ENCODE results near the gene CUL1. TPM values are rescaled to one million over a fixed set of nuclear protein-coding genes. Genes with fewer than 3 reads are reported as not detected.

Gene CUL1
- total and polyA plus RNA-seq, 9 donors: 31.9 to 51.3 (median 40.2) TPM

GRCh38 chr7:148783801-148784527 lies 85.3 kb downstream of the CUL1 start:
- TF ChIP-seq EP300 (IDR thresholded peaks at IDR 0.05): no peak
- no peak for TF ChIP-seq POLR2A (IDR thresholded peaks at IDR 0.05)
- TF ChIP-seq, protein P1, sequence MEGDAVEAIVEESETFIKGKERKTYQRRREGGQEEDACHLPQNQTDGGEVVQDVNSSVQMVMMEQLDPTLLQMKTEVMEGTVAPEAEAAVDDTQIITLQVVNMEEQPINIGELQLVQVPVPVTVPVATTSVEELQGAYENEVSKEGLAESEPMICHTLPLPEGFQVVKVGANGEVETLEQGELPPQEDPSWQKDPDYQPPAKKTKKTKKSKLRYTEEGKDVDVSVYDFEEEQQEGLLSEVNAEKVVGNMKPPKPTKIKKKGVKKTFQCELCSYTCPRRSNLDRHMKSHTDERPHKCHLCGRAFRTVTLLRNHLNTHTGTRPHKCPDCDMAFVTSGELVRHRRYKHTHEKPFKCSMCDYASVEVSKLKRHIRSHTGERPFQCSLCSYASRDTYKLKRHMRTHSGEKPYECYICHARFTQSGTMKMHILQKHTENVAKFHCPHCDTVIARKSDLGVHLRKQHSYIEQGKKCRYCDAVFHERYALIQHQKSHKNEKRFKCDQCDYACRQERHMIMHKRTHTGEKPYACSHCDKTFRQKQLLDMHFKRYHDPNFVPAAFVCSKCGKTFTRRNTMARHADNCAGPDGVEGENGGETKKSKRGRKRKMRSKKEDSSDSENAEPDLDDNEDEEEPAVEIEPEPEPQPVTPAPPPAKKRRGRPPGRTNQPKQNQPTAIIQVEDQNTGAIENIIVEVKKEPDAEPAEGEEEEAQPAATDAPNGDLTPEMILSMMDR (IDR thresholded peaks at IDR 0.05): no peak
- H3K27ac ChIP-seq: no peak overlapping the region
- H3K36me3 ChIP-seq: no peaks in the 10 kb centered on the region
- H3K4me3 ChIP-seq: no peak overlapping the region
- WGBS, 3 donors: 90 to 95% (median 92%) methylated on average over 15 of the region's 15 CpGs
- peaks cover 1% of the 10 kb centered on the region for H3K4me1 ChIP-seq (ENCODE audit: insufficient read depth)
- H3K27me3 ChIP-seq: no peaks in the 10 kb centered on the region
- intact Hi-C loops (cut with DNase I): no loop called here
- no peaks in the 10 kb centered on the region for H3K9me3 ChIP-seq
- DNase-seq: no peak

- Histone ChIP-seq H3K36me3 (no peaks in the 10 kb centered on the region), H3K4me1 (ENCODE audit: insufficient read depth) (no peaks in the 10 kb centered on the region), H3K9me3 (no peaks in the 10 kb centered on the region), H3K27me3 (no peaks in the 10 kb centered on the region), H3K4me3 (no peak overlapping the region), H3K27ac (no peak overlapping the region)
- 87 to 94% (median 91%) methylated on average over 14 of the region's 14 CpGs for WGBS, 3 donors
- no peak for DNase-seq
- TF ChIP-seq EP300 (IDR thresholded peaks at IDR 0.05) (no peak), POLR2A (IDR thresholded peaks at IDR 0.05) (no peak)
- TF ChIP-seq, protein P1 (IDR thresholded peaks at IDR 0.05): no peak
- intact Hi-C loops (cut with DNase I): no loop called here
Measured at GRCh38 chr7:148787571-148788295, 89.0 kb downstream of the CUL1 start.

DNA sequence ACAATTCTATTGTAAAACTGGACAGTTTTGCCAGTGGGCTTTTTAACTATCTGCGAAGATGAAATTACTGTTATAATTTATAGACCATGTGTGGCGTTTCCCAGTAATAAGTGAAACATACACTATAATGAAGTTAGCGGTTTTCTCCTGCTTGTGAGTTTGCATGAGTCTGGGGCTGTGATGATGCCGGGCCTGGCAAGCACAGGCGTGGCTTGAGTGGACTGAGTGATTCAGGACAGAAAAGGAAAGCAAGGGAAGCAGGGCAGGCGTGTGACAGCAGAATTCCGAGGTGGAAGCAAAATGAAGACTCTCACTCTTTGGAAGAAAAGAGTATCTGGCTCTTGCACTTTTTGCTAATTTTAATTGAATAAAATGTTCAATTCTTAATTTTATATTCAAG lies 90.5 kb downstream of the CUL1 start:
- Histone ChIP-seq H3K4me1 (ENCODE audit: insufficient read depth) (no peaks in the 10 kb centered on the region), H3K27me3 (no peaks in the 10 kb centered on the region), H3K4me3 (no peak overlapping the region), H3K27ac (no peak overlapping the region), H3K9me3 (no peaks in the 10 kb centered on the region), H3K36me3 (no peaks in the 10 kb centered on the region)
- DNase-seq: no peak
- TF ChIP-seq POLR2A (IDR thresholded peaks at IDR 0.05) (no peak), EP300 (IDR thresholded peaks at IDR 0.05) (no peak)
- TF ChIP-seq, protein P1 (IDR thresholded peaks at IDR 0.05): no peak
- 89 to 90% (median 90%) methylated on average over 7 of the region's 7 CpGs for WGBS, 3 donors
- intact Hi-C loops (cut with DNase I): no loop called here

DNA sequence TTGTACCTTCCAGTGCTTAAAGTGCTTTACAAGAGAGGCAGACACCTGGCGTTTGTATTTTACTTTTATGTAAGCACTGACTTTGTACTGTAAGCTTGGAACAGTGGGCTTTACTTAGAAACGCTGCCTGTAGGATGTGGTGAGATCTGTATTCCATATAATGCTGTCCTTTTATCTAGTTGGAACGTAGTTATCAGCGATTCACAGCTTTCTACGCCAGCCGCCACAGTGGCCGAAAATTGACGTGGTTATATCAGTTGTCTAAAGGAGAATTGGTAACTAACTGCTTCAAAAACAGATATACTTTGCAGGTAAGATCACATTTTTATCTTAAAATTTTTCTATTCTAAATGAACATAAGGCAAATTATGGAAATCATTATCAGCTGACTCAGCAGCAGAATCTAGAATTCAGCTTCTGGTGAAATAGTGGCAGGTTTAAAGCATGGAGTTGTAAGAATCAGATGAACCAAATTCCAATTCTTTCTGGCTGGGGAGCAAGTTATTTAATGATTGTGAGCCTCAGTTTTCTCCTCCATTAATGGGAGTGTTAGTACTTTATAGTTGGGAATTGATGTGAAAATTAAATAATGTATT lies 91.5 kb downstream of the CUL1 start:
- Histone ChIP-seq H3K27ac (no peak overlapping the region), H3K4me1 (ENCODE audit: insufficient read depth) (no peaks in the 10 kb centered on the region), H3K27me3 (no peaks in the 10 kb centered on the region), H3K36me3 (no peaks in the 10 kb centered on the region), H3K9me3 (peaks cover 0 to 2% of the 10 kb centered on the region in 2 donors), H3K4me3 (no peak overlapping the region)
- WGBS, 3 donors: 81 to 94% (median 88%) methylated on average over 8 of the region's 8 CpGs
- TF ChIP-seq EP300 (IDR thresholded peaks at IDR 0.05) (no peak), POLR2A (IDR thresholded peaks at IDR 0.05) (no peak)
- TF ChIP-seq, protein P1 (IDR thresholded peaks at IDR 0.05): no peak
- no peak for DNase-seq
- intact Hi-C loops (cut with DNase I): no loop called here

Data from ovary (tissue), 9 donors.